ENCODE data around the gene C19orf67.

C19orf67 gene

DNA sequence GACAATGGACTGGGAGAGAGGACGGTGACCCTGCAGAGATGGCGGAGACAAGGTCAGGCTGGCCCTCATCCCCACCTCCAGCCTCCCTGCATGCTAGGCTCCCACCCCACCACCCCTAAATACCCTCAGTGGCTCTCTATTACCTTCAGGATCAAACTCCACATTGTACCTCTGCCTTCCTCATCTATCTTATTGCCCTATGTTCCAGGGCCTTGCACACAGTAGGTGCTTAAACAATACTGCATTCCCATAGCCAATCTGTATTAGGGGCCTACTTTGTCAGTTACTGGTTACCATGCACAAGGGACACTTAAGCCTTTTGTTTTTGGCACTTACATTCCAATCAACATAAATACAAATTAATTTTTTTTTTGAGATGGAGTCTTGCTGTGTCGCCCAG lies 30.2 kb downstream of the C19orf67 start:
- WGBS (ENCODE audit: extremely low coverage, insufficient coverage, insufficient read length): no CpG with 5 or more reads among the region's 3 CpGs
- Histone ChIP-seq H3K4ac (ENCODE audit: low read depth, low read length) (no peak overlapping the region), H4K8ac (ENCODE audit: low read depth, low read length) (no peak overlapping the region), H3K79me1 (ENCODE audit: low read length) (no peaks in the 10 kb centered on the region), H2BK120ac (ENCODE audit: insufficient read depth, low read length, poor library complexity) (no peak overlapping the region), H3K27me3 (ENCODE audit: insufficient read depth, low read length) (peaks cover 3% of the 10 kb centered on the region), H2BK5ac (ENCODE audit: low read depth, low read length, poor library complexity) (no peak overlapping the region), H3K4me2 (ENCODE audit: low read length) (no peak overlapping the region), H2BK12ac (ENCODE audit: low read length) (no peak overlapping the region), H3K4me1 (ENCODE audit: control insufficient read depth in 1 of 2, insufficient read depth in 2 of 2, low read length in 2 of 2) (peaks cover 0 to 2% of the 10 kb centered on the region in 2 experiments), H3K14ac (ENCODE audit: low read length) (no peak overlapping the region), H2AK5ac (ENCODE audit: low read length) (no peak overlapping the region), H4K91ac (ENCODE audit: low read depth, low read length) (no peak overlapping the region), H3K27ac (ENCODE audit: low read depth, low read length) (no peak overlapping the region), H3K79me2 (ENCODE audit: control insufficient read depth, insufficient read depth, low read length, poor library complexity) (no peaks in the 10 kb centered on the region), H3K9me3 (ENCODE audit: insufficient read depth, low read depth, low read length) (no peaks in the 10 kb centered on the region), H3K4me3 (ENCODE audit: low read depth, low read length) (no peak overlapping the region), H3K23ac (ENCODE audit: low read length) (no peak overlapping the region), H4K12ac (ENCODE audit: low read depth, low read length) (no peak overlapping the region), H2AFZ (ENCODE audit: insufficient read depth, low read length, poor library complexity) (no peak overlapping the region), H3K36me3 (ENCODE audit: control insufficient read depth in 1 of 2, insufficient read depth in 2 of 2, low read length in 2 of 2) (no peaks in the 10 kb centered on the region), H3K9ac (ENCODE audit: low read length) (no peak overlapping the region), H3K18ac (ENCODE audit: low read length) (no peak overlapping the region)
- no peak for DNase-seq

DNA sequence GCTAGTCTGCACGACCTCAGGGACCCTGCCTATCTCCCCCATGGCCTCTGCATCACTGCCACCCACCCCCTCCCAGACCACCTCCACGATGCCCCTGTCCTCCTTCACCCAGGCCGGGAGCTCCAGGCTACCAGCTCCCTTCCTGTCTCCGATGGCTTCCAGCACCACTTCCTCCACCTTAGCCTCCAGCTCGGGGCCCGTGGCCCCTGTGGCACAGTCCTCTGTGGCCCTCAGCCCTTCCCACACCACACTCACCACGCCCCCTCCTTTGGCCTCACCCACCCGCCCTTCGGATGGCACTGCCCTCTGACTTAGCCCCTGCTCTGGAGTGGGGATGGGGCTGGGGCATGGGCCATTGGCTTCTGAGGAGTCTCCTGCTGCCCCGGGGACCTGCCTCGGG lies 30.9 kb downstream of the C19orf67 start:
- no peak overlapping the region for H3K4me2 ChIP-seq (ENCODE audit: low read length)
- no peaks in the 10 kb centered on the region for H3K4me1 ChIP-seq (ENCODE audit: control insufficient read depth in 1 of 2, insufficient read depth in 2 of 2, low read length in 2 of 2)
- H3K79me1 ChIP-seq (ENCODE audit: low read length): no peaks in the 10 kb centered on the region
- H3K4me3 ChIP-seq (ENCODE audit: low read depth, low read length): no peak overlapping the region
- H2BK120ac ChIP-seq (ENCODE audit: insufficient read depth, low read length, poor library complexity): no peak overlapping the region
- no peak overlapping the region for H4K12ac ChIP-seq (ENCODE audit: low read depth, low read length)
- H2BK12ac ChIP-seq (ENCODE audit: low read length): no peak overlapping the region
- no peaks in the 10 kb centered on the region for H3K9me3 ChIP-seq (ENCODE audit: insufficient read depth, low read depth, low read length)
- no peaks in the 10 kb centered on the region for H3K79me2 ChIP-seq (ENCODE audit: control insufficient read depth, insufficient read depth, low read length, poor library complexity)
- no peak overlapping the region for H2BK5ac ChIP-seq (ENCODE audit: low read depth, low read length, poor library complexity)
- no peak for DNase-seq
- H2AK5ac ChIP-seq (ENCODE audit: low read length): no peak overlapping the region
- H4K91ac ChIP-seq (ENCODE audit: low read depth, low read length): no peak overlapping the region
- no peak overlapping the region for H3K9ac ChIP-seq (ENCODE audit: low read length)
- no peak overlapping the region for H3K14ac ChIP-seq (ENCODE audit: low read length)
- peaks cover 3% of the 10 kb centered on the region for H3K27me3 ChIP-seq (ENCODE audit: insufficient read depth, low read length)
- H3K4ac ChIP-seq (ENCODE audit: low read depth, low read length): no peak overlapping the region
- H3K36me3 ChIP-seq (ENCODE audit: control insufficient read depth in 1 of 2, insufficient read depth in 2 of 2, low read length in 2 of 2): no peaks in the 10 kb centered on the region
- H2AFZ ChIP-seq (ENCODE audit: insufficient read depth, low read length, poor library complexity): no peak overlapping the region
- no peak overlapping the region for H3K27ac ChIP-seq (ENCODE audit: low read depth, low read length)
- no peak overlapping the region for H3K18ac ChIP-seq (ENCODE audit: low read length)
- H3K23ac ChIP-seq (ENCODE audit: low read length): no peak overlapping the region
- no peak overlapping the region for H4K8ac ChIP-seq (ENCODE audit: low read depth, low read length)
- WGBS (ENCODE audit: extremely low coverage, insufficient coverage, insufficient read length): no CpG with 5 or more reads among the region's 11 CpGs

DNA sequence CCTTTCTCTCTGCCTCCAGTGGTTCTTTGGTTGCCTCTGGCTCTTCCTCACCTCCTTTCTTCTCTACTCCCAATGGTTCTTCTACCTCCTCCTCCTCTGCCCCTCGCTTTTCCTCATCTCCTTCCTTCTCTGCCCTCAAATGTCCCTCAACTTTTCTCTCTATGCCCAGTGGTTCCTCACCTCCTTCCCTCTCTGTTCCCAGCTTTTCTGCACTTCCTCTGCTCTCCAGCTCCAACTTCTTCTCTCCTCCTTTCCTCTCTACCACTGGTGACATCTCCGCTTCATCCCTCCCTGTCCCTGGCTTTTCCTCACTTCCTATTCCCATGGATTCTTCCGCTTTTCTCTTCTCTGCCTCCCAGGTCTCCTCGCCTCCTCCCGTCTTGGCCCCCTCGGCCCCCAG lies 31.5 kb downstream of the C19orf67 start:
- Histone ChIP-seq H3K4ac (ENCODE audit: low read depth, low read length) (no peak overlapping the region), H2BK5ac (ENCODE audit: low read depth, low read length, poor library complexity) (no peak overlapping the region), H3K23ac (ENCODE audit: low read length) (no peak overlapping the region), H3K9ac (ENCODE audit: low read length) (no peak overlapping the region), H2BK12ac (ENCODE audit: low read length) (no peak overlapping the region), H3K36me3 (ENCODE audit: control insufficient read depth in 1 of 2, insufficient read depth in 2 of 2, low read length in 2 of 2) (no peaks in the 10 kb centered on the region), H3K18ac (ENCODE audit: low read length) (no peak overlapping the region), H4K91ac (ENCODE audit: low read depth, low read length) (no peak overlapping the region), H4K8ac (ENCODE audit: low read depth, low read length) (no peak overlapping the region), H2AFZ (ENCODE audit: insufficient read depth, low read length, poor library complexity) (no peak overlapping the region), H3K79me2 (ENCODE audit: control insufficient read depth, insufficient read depth, low read length, poor library complexity) (no peaks in the 10 kb centered on the region), H3K9me3 (ENCODE audit: insufficient read depth, low read depth, low read length) (no peaks in the 10 kb centered on the region), H3K4me2 (ENCODE audit: low read length) (no peak overlapping the region), H2AK5ac (ENCODE audit: low read length) (no peak overlapping the region), H3K4me1 (ENCODE audit: control insufficient read depth in 1 of 2, insufficient read depth in 2 of 2, low read length in 2 of 2) (no peaks in the 10 kb centered on the region), H3K14ac (ENCODE audit: low read length) (no peak overlapping the region), H3K27me3 (ENCODE audit: insufficient read depth, low read length) (peaks cover 3% of the 10 kb centered on the region), H3K79me1 (ENCODE audit: low read length) (no peaks in the 10 kb centered on the region), H2BK120ac (ENCODE audit: insufficient read depth, low read length, poor library complexity) (no peak overlapping the region), H3K4me3 (ENCODE audit: low read depth, low read length) (no peak overlapping the region), H3K27ac (ENCODE audit: low read depth, low read length) (no peak overlapping the region), H4K12ac (ENCODE audit: low read depth, low read length) (no peak overlapping the region)
- no CpG with 5 or more reads among the region's 6 CpGs for WGBS (ENCODE audit: extremely low coverage, insufficient coverage, insufficient read length)
- no peak for DNase-seq

DNA sequence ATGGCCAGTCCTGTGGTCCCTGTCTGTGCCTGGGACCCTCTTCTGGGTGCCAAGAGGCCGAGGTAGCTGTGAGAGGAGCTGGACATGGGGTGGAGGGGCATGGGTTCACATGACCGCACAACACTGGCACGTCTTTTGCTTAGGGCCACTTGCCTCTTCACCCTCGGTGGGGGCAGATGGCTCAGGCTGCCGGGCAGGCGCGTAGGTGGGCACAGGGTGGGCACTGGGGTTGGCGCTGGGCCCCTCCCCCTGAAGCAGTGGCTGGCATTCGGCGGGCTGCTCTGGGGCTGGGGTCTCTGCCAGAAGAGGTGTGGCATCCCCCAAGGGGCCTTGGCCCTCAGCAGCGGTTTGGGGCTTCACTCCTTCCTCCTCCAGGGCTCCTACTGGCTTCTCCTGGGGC lies 32.1 kb downstream of the C19orf67 start:
- Histone ChIP-seq H3K27ac (ENCODE audit: low read depth, low read length) (no peak overlapping the region), H3K4me2 (ENCODE audit: low read length) (no peak overlapping the region), H3K79me1 (ENCODE audit: low read length) (no peaks in the 10 kb centered on the region), H2BK120ac (ENCODE audit: insufficient read depth, low read length, poor library complexity) (no peak overlapping the region), H4K91ac (ENCODE audit: low read depth, low read length) (no peak overlapping the region), H4K12ac (ENCODE audit: low read depth, low read length) (no peak overlapping the region), H3K4ac (ENCODE audit: low read depth, low read length) (no peak overlapping the region), H3K9me3 (ENCODE audit: insufficient read depth, low read depth, low read length) (no peaks in the 10 kb centered on the region), H3K18ac (ENCODE audit: low read length) (no peak overlapping the region), H3K23ac (ENCODE audit: low read length) (no peak overlapping the region), H2BK5ac (ENCODE audit: low read depth, low read length, poor library complexity) (no peak overlapping the region), H2BK12ac (ENCODE audit: low read length) (no peak overlapping the region), H3K4me1 (ENCODE audit: control insufficient read depth in 1 of 2, insufficient read depth in 2 of 2, low read length in 2 of 2) (no peaks in the 10 kb centered on the region), H3K27me3 (ENCODE audit: insufficient read depth, low read length) (no peaks in the 10 kb centered on the region), H2AK5ac (ENCODE audit: low read length) (no peak overlapping the region), H3K4me3 (ENCODE audit: low read depth, low read length) (no peak overlapping the region), H3K9ac (ENCODE audit: low read length) (no peak overlapping the region), H3K36me3 (ENCODE audit: control insufficient read depth in 1 of 2, insufficient read depth in 2 of 2, low read length in 2 of 2) (no peaks in the 10 kb centered on the region), H3K14ac (ENCODE audit: low read length) (no peak overlapping the region), H3K79me2 (ENCODE audit: control insufficient read depth, insufficient read depth, low read length, poor library complexity) (no peaks in the 10 kb centered on the region), H2AFZ (ENCODE audit: insufficient read depth, low read length, poor library complexity) (no peak overlapping the region), H4K8ac (ENCODE audit: low read depth, low read length) (no peak overlapping the region)
- WGBS (ENCODE audit: extremely low coverage, insufficient coverage, insufficient read length): no CpG with 5 or more reads among the region's 11 CpGs
- DNase-seq: no peak

Measured in trophoblast cell (in vitro differentiated cells and primary cell).